GM19328 (cell line): ENCODE results near the gene HS3ST5.

Experiments used
- ATAC-seq: cut with Tn5 transposase; IDR thresholded peaks from one replicate; pipeline ENCODE4 v1.9.1; 2021; ENCODE audit warnings: mild to moderate bottlenecking, moderate library complexity; ENCODE audit not compliant: unreplicated experiment

Gene HS3ST5, protein sequence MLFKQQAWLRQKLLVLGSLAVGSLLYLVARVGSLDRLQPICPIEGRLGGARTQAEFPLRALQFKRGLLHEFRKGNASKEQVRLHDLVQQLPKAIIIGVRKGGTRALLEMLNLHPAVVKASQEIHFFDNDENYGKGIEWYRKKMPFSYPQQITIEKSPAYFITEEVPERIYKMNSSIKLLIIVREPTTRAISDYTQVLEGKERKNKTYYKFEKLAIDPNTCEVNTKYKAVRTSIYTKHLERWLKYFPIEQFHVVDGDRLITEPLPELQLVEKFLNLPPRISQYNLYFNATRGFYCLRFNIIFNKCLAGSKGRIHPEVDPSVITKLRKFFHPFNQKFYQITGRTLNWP

DNA sequence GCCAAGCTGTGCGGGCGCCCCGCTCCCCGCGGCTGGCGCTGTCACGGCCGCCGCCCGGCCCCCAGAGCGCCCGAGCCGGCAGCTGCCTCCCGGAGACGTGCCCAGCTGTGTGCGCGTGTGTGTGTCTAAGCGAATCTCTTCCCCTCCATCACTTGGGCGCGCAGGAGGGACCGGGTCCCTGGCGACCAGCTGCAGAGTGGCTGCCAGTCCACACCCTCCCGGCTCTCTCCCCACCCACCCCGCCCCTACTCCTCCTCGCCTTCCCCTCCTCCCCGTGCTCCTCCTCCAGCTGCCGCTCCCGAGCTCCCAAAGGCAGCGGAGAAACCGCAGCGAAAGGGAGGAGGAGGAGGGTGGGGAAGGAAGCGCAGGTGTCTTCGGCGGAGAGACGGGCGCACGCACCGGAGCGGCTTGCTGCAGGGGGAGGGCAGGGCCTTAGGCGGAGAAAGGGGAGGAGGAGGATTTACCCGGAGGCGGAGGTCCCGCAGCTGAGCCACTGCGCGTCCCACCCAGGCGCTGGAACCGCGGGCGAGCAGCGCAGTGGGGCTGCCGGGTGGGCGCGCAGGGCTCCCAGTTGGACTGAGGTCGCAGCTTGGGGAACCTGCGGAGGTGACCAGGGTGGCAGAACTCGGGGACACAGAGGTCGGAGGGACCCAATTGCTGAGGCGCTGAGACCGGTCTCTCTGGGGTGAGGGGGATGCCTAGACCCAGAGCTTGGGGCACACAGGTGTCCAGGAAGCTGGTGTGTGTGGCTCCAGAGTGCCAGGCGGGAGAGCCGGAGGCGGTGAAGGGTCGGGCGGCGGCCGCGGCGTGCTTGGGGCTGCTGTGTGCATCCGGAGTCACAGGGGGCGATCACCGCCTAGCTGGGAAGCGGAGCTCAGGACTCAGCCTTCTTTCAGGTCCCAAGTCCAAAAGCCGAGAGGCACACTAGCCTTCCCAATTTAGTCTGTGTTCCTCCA, at the start of gene HS3ST5:
Gene HS3ST5 (minus strand): TSS at position 198 of the 956 bp plus-strand sequence. CDS start 280,178 bp downstream, outside the sequence.
- ATAC-seq = no peak

DNA sequence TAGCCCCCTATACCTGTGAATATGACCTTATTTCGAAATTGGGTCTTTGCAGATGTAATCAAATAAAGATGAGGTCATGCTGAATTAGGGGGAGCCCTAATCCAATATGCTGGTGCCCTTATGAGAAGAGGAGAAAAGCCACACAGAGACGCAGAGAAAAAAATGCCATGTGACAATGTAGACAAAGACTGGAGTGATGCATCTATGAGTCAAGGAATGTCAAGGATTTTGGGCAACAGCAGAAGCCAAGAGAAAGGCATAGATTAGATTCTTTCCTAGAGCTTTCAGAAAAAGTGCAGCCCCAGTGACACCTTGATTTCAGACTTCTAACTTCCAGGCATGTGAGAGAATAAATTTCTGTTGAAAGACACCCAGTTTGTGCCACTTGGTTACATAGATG, 47.4 kb upstream of the HS3ST5 start:
- no peak for ATAC-seq

DNA sequence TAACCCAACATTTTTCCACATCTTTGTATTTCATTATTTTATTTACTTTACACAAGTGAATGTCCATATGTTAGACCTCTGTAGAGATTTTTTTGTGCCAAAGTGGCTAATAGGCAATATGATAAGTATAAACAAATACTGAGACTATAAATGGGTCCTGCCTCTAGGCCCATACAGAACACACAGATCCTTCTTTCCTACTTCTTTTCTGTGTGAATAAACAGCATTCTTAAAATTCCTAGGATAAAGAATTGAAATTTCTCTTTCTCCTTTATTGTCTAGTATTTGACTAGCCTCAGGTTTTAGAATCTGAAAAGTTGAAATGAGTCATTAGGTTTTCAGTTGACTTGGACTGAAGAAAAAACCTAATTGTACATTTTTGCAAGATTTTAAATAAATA, 46.3 kb upstream of the HS3ST5 start:
- ATAC-seq = no peak

DNA sequence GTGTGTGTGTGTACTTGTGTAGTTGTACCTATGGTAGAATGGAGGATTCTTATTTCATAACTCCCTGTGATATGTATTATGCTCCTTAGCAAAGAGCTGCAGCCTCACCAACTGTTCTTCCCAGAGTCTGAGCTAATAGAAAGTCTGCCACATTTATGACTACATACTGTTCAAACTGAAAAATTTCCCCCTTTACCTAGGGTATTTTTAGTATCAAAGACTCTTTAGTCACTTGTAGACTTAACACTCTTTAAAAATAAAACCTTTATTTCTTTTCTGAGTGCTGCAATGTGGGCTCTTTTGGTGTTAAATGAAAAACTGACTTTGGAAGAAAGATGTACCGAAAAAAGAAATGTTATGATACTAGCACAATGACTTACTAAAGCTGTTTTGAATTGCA, 39.6 kb upstream of the HS3ST5 start:
- ATAC-seq = no peak

DNA sequence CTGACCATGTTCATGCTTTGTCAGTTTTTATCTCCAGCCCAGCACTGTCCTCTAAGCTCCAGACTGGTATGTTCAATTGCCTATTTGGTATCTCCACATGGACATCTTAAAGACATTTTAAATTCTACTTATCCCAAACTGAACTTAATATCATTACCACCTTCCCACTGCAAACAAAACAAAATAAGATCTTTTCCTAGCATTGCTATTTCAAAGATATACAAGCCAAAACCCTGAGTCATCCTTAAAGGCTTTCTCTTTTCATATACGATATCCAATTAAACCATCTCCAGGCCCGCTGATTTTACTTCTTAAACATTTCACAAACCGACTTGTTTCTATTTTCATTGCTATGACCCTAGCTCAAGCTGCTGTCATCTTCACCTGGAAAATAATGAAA, 35.1 kb upstream of the HS3ST5 start:
- ATAC-seq = no peak

DNA sequence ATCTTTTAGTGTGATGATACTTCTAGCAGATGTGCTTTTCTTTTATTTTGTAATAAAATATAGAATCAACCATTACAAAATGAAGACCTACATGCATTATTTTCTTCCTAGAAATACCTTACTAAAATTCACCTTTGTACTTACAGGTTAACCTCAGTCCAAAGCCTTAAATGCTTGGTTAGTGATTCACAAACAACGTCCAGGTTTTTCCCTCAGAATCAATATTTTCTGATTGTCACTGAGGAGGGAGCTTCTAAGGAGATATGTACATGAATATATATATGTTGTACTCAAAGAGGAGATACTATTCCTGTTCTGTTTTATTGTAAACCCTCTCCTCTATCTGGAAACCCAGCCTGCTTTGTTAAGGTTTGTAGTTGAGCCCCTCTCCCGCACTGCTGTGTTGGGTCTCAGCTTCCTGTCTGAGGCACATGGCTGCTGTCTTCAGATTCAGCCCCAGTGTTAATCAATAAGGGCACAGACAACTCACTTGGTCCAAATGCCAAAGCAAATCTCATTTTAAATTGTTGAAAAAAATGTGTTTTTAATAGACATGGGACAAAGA, 33.9 kb upstream of the HS3ST5 start:
- no peak for ATAC-seq

DNA sequence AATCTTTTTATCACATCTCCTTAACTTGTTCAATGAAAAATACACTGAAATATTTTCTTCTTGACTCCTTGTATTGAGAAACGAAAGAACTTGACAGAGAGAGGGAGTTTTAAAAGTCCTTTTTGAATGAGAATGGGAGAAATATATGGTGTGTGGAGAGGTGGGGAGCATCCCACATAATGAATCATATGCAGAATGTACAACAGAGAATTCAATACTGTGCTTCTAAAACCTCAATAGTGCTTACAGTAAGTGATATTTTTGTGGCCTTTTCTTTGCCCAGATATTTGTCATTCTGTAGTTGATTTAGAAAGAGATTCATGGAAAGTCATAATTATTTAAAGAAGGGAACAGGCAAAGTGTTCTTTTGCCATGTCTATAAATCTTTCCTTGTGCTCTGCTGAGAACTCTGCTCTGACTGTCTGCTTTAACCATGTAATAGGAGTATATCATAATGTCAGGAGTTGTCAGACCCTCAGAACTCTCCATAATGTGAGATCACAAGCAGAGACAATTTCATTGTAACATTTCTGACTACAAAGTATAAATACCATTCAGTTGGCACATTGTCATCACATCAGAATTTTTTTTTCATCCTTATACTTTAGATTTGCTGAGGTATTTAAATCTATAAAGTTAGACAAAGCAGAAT, 32.8 kb upstream of the HS3ST5 start:
- ATAC-seq = no peak

DNA sequence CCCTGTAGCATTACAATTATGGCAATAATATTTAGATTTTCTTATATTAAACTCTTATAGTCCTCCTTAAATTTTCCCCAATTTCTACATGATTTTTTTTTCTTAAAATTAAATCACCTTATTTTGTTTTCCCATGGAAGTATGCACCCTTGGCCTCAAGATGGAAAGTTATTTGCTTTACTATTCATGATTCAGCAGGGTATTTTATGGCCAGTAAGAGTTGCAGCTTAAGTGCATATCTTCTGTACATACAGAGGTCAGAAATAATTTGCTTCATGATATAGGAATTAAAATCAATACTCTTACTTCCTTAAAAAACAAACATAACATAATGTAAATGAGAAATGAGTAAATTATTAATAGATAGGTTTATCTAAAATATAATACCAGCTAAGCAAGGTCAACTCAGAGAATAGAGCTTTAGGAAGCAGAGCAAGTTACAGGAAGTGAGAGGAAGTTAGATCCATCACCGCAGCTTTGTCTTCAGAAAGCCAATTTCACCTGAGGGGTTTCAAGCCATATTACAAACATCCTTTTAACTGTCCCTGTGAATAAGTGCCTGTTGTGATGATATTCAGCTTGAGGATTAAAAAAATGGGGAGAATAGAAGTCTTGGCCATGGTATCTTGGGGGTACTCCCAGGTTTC, 24.6 kb upstream of the HS3ST5 start:
- no peak for ATAC-seq

DNA sequence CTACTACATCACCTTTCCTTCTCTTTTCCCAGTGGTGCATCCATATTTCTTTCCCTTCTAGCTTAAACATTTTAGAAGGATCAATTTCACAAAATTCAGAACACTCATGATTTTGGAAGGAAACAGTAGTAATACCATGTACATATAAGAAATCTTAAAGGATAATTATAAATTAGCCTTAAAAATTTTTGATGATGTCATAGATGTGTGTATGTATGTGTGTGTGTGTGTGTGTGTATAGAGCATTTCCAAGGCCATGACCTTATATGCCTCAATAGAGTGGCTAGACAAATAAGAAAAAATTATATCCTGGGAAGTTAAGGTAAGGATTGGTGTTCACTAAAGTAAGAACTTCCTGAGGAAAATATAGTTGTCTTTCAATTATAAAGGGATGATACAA, 24.1 kb upstream of the HS3ST5 start:
- no peak for ATAC-seq

DNA sequence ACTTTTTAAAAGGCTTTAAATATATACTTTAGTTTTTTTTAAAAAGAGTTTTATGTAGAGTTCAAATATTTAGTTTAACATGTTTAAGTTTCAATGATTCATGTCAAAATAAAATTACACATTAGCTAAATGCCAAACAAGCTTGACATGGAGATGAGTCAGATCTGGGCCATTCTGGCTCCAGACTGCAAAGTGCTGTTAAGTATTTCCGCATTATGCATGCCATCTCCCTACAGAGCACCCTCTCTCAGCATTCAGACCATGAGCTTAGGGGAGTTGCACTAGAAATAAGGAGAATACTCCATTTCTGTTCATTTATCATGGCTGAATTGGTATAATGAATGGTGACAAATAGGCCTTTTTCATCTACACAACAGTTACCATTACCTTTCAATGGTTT, 21.5 kb upstream of the HS3ST5 start:
- ATAC-seq = no peak

DNA sequence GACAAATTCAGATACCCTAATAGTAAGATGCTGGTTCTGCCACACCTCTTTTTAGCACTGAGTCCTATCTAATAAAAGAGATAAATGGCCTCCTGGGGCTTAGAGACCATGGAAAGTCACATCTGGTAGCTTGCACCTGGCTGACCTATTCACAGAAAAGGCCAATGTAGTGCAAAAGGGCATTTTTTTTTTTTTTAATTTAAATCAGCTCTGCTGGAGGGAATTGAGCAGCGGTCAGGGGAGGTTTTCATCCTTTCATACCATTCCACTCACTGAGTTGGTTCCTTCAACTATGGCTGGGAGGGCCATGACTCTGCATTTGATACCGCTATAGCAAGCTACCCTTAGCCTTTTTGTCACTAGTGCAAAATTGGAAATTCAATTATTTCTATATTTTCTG, 20.1 kb upstream of the HS3ST5 start:
- no peak for ATAC-seq

DNA sequence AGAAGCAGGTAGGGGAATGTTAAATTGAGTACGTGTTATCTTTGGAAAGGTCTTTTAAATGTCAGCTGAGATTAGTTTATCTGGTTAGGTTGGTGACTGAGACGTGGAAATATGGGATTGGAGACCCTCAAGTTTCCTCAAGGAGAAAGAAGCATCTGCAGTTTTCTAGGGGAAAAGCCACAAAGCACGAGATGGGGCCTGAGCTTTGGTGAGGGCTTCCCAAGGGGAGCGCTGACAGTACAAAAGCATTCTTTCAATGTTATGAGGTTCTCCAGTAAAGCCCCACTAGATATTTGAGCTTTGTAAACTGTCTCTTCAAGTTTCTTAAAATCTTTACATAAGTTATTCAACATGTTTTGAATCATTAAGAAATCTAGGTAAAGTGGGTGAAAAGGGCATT, 19.6 kb upstream of the HS3ST5 start:
- no peak for ATAC-seq

DNA sequence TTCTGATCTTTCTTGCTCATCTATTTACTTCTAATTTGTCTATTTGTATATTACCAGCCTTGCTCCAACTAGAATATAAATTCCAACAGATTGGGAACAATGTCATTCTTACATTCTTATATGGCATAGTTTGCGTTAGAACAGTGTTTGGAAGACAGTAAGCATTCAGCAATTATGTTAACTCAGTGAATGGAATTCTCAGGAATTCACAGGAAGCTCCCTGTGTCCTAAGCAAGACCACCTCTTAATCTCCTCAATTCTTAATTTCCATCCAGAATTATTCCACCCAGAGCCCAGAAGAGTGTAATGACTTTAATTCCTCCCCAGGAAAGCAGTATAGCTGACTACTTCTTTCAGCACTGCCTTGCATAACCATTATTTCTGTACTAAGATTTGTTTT, 18.2 kb upstream of the HS3ST5 start:
- ATAC-seq = no peak

DNA sequence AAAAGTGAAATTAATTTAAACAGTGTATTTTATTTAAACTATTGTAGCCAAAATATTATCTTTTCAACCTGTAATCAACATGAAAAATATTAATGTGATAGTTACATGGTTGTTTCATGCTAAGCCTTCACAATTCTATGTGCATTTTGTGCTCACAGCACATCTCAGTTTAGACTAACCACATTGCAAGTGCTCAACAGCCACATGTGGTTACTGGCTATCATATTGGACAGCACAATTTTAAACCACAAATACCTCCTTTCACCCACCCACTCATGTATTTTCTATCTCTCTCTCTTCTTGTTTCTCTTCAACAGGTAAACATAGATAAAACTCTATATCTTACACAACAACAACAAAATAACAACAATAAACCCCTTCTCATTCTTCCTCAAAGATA, 12.5 kb upstream of the HS3ST5 start:
- ATAC-seq = no peak

DNA sequence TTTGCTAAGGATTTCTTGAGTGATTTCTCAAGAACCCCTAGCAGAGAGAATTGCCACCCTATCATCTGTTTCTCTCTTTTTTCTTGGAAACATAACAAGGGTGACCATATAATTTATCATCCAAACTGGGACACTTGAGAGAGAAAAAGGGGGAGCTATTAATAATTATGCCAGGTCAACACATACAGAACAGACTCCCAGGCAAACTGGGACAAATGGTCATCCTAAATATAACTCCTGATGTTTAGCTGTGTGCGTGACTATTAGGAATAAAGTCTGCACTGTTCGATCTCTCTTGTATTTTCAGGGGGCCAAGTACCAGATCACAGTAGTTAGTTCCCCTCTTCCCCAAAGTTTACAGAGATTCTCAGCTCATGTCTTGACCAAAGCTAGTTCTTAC, 11.7 kb upstream of the HS3ST5 start:
- ATAC-seq = no peak

DNA sequence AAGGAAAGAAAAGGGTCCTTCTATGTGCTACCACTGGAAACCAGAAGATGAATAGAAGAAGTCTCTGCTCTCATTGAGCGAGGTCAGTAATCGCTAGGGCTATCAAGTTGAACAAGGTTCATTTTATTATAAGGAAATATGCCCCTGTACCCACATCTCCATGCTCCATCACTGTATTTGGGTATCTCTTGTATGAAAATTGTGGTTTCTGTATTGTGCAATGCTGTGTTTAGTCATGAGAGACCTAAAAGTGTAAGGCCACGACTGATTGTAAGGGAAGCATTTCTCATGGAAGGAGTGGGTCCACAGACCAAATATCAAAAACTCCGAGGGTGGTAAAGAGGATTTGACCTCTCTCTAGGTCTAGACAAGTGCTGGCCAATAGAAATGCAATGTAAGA, 3.6 kb upstream of the HS3ST5 start:
- ATAC-seq = no peak

DNA sequence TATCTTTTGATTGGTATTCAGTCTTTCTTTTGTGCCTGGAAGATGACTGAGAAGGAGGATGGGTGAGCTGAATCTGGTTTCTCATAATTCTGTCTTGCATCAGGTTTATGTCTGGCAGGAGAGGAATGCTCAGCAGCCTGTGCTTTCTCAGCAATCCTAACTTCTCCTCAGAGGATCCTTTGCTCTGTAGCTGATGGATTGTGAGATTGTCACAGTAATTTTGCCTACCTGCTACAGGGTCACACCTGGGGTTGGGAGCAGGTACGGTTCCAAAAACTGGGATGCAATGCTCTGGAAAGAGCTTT, 2.1 kb upstream of the HS3ST5 start:
- ATAC-seq = no peak

DNA sequence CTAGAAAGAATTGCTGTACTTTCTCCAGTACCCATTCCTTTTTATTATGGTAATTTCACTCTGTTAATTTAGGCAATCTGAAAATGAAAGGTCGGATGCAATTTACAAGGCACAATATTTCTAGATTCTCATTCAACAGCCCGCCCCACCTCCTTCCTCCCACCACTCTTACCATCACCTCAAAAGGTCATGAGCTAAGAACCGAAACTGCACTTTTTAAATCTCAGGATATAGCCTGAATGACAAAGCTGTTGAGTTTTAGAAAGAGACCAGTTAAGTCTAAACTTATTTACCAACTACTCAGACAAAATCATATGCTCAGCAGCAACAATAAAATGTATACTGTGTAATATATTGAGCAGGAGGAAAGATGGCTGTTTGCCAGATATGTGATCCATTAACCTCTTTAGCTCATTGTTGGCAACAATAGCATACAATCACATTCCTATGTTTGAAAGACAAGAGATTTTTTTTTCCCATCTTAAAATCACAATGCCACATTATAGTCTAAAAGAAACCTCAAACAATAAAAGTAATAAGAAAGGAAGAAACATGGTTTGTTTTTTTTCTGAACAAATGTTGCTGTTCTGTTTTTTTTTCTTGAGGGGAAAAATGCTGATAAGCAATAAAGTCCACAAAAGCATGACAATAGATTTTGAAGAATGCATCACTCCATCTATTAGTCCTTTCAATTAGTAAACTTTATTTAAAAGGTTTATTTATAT, 1.6 kb upstream of the HS3ST5 start:
- no peak for ATAC-seq

DNA sequence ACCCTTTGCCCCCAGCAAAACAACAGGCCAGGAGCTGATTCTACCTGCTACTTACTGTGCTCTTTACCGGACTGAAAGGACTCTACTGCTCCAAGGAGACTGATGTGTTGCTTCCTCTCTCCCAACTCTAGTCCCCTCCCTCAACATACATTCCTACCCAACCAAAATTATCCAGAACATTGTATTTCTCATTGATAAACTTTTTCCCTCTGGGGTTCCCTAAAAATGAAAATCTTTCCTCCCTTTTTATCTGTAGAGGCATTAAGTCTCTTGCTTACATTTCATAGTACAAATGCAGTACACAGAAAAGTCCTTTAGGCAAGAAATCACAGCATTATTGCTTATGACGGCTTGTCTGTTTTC, 940 bp upstream of the HS3ST5 start:
- no peak for ATAC-seq

DNA sequence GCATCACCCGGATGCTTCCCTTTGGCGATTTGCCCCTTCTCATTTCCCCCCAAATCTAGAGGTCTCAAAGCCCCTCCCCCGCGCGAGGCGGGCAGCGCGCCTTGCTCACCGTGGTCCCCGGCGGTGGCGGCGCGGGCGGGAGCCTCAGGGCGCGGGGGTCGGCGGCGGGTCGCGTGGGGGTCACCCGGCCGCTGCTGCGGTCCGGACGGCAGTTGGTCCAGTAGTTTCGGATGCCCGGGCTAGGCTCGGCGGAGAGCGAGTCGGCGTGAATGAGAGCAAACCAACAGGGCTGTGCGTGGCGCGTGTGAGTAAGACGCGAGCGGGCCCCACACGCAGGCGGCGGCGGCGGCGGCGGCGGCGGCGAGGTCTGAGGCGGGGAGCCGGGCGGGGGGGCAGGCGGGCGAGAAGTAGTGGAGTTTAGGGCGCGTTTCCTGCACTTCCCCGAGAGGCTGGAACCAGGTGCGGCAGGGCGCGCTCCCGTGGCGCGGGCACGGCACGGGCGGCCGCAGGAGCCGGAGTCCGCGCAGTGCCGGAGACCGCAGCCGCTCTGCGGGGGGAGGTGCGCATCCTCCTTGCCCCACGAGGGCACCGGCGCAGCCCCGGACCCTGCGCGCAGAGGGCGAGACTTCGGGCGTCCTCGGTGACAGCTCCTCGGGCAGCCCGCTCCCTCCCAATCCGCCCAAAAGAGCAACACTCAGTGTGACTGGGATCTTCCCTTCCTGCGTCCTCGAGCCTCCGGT, 567 bp downstream of the HS3ST5 start:
- no peak for ATAC-seq
